Stimulated activated CD4-positive, alpha-beta T cell treated with anti-CD3 and anti-CD28 coated beads, Interleukin-4, amount 100 ng/mL, for 4 hours (primary cell): ENCODE results near the gene P2RY8.
"Not testable (repeated sequence)": the region's sequence is repeated elsewhere in the genome, so short reads cannot be mapped to it uniquely, and the experiment has no call there.

Source experiments
- DNase-seq, 2 experiments: peaks; one replicate each; pipeline ENCODE4 v3.0.0-alpha.2; 2020

Gene P2RY8

GRCh38 chrX:1485033-1485432 is 52.0 kb downstream of the P2RY8 start:
- DNase-seq: no peak

GRCh38 chrX:1484638-1485019 is 52.4 kb downstream of the P2RY8 start:
- DNase-seq: no peak

DNA sequence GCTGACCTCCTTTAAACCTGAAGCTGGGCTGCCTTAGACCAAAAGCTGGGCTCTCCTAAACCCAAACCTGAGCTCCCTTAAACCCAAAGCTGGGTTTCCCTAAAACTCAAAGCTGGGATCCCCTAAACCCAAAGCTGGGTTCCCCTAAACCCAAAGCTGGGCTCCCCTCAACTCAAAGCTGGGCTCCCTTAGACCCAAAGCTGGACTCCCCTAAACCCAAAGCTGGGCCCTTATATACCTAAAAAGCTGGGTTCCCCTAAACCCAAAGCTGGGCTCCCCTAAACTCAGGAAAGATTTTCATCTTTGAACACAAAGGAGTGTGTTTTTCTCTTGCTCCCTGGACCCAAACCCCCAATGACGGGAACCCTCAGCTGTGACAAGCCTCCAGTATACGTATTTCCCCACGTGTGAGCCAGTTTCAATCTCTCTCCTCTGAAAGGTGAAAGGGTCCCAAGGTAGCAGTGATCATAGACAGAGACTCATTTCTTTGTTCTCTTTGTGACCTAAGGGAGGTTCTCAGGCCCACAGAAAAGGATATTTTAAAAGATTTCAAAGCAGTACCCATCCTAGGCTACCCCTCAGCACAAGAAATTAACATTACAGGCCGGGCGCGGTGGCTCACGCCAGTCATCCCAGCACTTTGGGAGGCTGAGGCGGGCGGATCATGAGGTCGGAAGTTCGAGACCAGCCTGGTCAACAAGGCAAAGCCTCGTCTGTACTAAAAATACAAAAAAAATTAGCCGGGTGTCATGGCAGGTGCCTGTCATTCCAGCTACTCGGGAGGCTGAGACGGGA is 52.9 kb downstream of the P2RY8 start:
- no peak for DNase-seq

GRCh38 chrX:1482530-1482928 is 54.5 kb downstream of the P2RY8 start:
- DNase-seq: not testable (repeated sequence)

DNA sequence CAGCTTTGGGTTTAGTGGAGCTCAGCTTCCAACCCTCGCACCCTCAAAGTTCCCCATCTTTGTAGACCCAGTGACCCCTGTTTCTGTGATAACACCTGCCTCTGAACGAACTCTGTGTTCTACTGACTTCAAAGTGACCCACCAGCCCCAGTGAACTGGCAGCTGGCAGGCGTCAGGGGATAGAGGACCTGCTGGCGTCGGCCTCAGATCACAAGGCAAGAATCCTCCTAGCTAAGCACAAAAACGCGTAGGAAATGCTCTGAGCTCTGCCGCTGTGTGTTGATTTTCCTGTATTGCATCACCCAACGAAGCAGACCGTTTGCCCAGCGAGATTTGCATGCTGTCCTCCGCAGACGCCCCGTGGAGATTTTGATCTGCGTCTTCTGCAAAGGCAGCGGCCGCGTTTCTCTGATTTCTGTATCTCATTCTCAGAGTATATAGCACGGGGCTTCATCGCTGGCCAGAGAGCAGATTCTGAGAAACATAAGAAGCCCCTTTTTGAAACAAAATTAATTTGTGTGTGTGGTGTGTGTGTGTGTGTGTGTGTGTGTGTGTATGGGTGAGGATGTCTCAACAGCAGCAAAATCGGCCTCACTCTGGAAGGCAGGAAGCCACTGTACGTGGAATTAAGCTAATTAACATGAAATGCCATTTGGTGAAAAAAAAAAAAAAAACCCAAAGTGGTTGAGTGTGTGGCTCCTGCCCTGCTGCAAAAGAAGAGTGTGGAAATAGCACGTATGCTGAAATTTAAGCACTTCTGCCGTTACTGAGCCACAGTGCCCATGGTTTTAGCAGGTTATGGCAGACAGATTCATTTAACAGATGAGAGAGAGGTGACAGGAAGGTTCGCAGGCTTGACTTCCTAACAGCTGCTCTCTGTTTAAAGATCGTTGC is 55.1 kb downstream of the P2RY8 start:
- DNase-seq: peak; percentile 53 to 78

GRCh38 chrX:1480082-1480785 is 56.8 kb downstream of the P2RY8 start:
- DNase-seq: no peak

DNA sequence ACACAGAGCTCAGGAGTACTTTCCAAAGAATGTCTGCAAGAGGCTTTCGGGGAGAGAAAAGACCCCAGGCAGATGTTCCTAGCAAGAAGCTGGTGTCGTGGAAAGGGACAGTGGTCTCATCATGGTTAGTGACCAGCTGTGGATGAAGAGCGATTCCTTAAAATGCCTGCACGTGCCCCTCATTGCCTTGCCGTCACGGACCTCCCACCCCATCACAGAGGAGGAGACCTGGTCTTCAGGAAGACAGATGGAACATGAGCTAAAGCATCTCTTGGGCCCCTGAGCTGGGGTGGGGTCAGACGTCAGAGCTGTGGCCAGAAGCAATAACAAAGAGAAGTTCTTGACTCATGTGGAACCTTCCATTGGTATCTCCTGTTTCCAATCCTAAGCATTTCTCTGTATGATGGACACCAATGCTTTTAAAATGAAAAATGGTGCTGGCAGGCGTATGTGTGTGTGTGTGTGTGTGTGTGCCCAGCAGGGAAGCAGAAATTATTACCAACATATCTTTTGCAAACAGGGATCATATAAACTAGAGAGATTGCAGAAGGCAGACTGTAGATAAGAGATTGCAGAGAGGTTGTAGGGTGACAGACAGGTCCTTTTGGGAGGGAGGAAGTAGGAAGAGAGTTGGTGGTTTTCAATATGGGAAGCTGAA is 59.1 kb downstream of the P2RY8 start:
- DNase-seq: no peak

DNA sequence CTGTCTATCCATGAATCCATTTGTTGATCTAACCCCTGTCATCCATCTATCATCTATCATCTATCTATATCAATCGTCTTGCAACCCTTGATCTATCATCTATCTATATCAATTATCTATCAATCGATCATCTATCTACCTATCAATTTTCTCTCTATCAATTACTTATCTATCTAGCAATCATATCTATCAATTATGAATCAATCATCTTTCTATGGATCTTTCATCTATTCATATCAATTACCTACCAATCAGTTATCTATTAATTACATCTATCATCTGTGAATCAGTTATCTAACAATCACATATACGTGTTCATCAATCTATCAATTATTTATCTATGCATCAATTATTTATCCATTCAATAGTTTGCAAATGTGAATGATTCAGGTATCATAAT is 59.8 kb downstream of the P2RY8 start:
- no peak for DNase-seq

DNA sequence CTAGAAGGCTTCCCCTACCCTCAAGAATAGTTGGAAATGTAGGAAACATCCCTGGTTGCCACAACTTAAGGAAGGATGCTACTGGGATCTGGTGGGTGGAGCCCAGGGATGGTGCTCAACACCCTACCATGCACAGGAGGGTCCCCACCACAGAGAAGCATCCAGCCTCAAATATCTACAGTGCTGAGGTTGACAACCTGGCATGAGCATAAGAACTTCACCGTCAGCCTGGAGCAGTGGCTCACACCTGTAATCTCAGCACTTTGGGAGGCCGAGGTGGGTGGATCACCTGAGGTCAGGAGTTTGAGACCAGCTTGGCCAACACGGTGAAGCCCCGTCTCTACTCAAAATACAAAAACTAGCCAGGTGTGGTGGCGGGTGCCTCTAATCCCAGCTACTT is 60.3 kb downstream of the P2RY8 start:
- DNase-seq: no peak

DNA sequence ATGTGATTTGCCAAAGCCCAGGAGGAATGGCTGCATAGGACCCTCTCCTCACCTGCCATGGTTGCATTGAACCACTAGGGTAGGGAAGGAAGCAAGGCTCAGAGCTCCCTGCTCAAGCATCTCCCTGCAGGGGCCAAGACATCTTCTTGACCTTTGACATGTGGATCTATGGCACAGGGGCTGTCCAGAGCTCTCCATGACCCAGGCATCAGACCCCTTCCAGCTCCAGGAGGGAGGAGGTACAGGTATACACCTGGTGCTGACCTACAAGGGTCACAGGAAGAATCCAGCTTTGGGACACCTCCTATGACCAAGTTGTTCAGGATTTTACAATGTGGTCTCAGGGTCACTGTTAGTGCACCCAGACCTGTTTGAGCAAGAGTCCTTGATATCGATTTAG is 61.1 kb downstream of the P2RY8 start:
- no peak for DNase-seq

DNA sequence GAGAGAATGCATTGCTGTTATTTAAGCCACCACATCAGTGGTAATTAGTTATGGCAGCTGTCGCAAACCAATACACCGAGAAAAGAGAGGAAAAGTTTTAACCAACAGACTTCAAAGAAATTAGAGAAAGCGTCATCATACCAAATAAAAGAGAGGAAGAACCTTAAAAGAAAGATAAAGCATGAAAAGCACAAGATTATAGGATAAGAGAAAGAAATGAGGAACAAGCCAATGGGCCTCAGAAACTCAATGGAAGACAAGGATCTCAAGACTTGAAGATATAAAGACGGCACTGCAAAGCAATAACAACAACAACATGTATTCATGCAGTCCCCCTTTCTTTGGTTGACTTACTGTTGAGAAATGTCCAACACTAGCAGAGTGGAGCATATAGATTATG is 61.5 kb downstream of the P2RY8 start:
- no peak for DNase-seq

GRCh38 chrX:1474593-1474992 is 62.4 kb downstream of the P2RY8 start:
- not testable (repeated sequence) for DNase-seq

GRCh38 chrX:1472975-1473374 is 64.0 kb downstream of the P2RY8 start:
- DNase-seq: no peak

GRCh38 chrX:1468250-1468772 is 68.7 kb downstream of the P2RY8 start:
- peak; percentile 64 to 78 for DNase-seq

- peak in 1 of 2 experiments; percentile 34 for DNase-seq
These were observed 69.9 kb downstream of the P2RY8 start for GRCh38 chrX:1466971-1467561.

GRCh38 chrX:1466232-1466661 is 70.7 kb downstream of the P2RY8 start:
- DNase-seq: no peak

DNA sequence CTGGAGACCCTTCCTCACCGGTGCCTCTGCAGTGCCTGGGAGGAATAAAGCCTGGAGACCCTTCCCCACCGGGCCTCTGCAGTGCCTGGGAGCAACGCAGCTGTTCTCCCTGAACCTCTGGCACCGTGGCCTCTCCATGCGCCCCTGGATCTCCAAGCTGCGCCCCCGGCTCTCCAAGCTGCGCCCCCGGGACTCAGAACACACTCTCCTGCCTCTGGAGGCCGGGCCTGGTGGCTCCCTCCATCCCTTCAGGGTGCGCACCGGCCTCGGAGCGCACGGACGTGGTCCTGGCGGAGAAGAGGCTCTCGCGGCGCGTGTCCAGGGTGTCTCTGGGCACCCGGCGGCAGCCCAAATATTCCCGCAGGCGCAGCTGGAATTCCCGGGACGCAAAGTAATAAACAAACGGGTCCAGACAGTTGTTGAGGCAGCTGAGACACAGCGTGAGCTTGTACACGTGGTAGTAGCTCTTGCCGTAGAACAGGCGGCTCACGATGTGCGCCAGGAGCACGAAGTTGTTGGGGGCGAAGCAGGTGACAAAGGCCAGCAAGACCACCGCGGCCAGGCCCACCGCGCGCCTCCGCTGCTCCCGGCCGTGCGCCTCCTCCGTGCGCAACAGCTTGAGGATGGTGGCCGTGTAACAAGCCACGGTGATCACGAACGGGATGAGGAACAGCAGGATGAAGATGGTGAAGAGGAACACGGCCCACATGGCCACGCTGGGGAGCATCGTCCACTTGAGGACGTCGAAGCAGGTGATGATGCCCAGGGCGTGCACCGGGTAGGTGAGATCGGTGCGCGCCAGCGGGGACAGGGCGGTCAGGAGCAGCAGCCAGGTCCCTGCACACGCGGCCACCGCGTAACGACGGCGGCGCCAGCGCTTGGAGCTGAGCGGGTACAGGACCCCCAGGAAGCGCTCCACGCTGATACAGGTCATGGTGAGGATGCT is 71.4 kb downstream of the P2RY8 start:
- DNase-seq: no peak

DNA sequence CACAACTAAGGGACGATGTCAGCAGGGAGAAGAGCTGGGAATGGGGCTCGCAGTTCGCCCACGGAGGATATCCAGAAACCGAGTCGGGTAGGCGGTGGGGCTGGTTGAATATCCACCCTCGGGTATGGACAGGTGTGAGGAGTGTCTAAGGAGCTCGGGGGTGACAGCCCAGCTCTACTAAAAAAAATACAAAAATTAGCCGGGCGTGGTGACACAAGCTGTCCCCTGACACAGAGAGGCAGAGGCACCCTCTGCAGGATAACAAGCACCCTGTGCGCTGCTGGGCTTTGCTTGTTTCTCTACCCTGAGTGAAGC is 72.1 kb downstream of the P2RY8 start:
- DNase-seq: no peak

GRCh38 chrX:1464041-1464970 is 72.7 kb downstream of the P2RY8 start:
- no peak for DNase-seq

DNA sequence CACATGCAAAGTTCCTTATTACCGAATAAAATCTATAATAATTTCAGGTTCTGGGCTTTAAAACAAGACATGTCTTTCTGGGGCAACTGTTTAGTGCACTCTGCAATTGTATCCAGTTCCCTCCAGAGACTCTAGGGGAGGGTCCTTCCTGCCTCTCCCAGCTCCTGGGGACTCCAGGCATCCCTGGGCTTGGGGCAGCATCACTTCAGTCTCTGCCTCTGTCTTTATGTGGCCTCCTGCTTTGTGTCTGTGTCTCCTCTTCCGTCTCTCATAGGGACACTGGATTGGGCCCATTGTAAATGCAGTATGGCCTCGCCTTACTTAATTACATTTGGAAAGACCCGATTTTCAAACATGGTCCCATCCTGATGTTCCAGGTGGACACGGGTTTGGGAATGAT is 73.4 kb downstream of the P2RY8 start:
- DNase-seq: no peak
